MG63 (cell line): ENCODE data around the gene RABGAP1L. TPM values are rescaled to one million over a fixed set of nuclear protein-coding genes. Genes with fewer than 3 reads are reported as not detected.
"Not testable (repeated sequence)": the region's sequence is repeated elsewhere in the genome, so short reads cannot be mapped to it uniquely, and the experiment has no call there.

Experiments
- DNase-seq: peaks from one replicate; pipeline ENCODE4 v3.0.0-alpha.2; 2020
- H3K27me3 ChIP-seq: fragments of 250-450 bp; sonication (Bioruptor Pico); 2 replicates; pipeline ENCODE4 v1.5.1; 2020; ENCODE audit warnings: mild to moderate bottlenecking, moderate library complexity
- H3K36me3 ChIP-seq: fragments of 250-450 bp; sonication (Bioruptor Pico); 2 replicates; pipeline ENCODE4 v1.5.1; 2020; ENCODE audit warnings: mild to moderate bottlenecking, moderate library complexity
- H3K4me3 ChIP-seq: fragments of 250-450 bp; sonication (Bioruptor Pico); 2 replicates; pipeline ENCODE4 v1.5.1; 2020; ENCODE audit warnings: mild to moderate bottlenecking, moderate library complexity
- H3K9me3 ChIP-seq: fragments of 250-450 bp; sonication (Bioruptor Pico); 2 replicates; pipeline ENCODE4 v1.5.1; 2020; ENCODE audit warnings: mild to moderate bottlenecking, moderate library complexity
- total RNA-seq: library from RNA; depleted of rRNA; stranded (reverse); fragments of >200 nt; shearing (Covaris generic); gene quantifications from 2 replicates; pipeline ENCODE4 v1.2.3, GENCODE V29; 2014; ENCODE audit warnings: low replicate concordance

Gene RABGAP1L
- total RNA-seq, 1 experiment from 2014 or later: 14.8 TPM

DNA sequence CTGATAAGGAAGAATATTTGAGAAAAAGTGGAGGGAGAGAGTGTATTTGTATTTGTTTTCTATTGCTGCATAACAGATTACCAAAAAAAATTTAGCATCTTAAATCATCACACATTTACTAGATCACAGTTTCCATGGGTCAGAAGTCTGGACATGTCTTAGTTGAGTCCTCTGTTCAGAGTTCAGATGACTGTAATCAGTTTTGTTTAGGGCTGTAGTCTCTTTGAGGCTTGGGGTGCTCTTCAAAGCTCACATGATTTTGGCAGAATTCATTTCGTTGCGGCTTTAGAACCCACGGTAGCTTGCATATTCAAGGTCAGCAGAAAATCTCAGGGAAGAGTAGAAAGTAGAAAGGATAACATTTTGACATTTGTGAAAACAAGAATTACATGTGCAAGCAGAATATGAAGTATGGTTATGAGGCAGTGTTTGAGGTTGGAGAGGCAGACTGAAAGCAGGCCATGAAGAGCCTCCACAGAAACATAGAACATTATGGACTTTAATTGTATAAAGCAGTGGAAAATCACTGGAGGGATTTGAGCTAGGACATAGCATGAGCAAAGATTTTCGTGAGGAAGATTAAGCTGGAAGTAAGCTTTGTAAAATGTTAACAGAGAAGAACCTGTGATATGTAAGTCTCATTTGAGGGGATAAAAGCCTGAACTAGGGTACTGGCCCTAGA lies 177.8 kb downstream of the RABGAP1L start:
- no peaks in the 10 kb centered on the region for H3K9me3 ChIP-seq
- H3K27me3 ChIP-seq: no peaks in the 10 kb centered on the region
- DNase-seq: no peak
- H3K4me3 ChIP-seq: no peak overlapping the region
- no peaks in the 10 kb centered on the region for H3K36me3 ChIP-seq

DNA sequence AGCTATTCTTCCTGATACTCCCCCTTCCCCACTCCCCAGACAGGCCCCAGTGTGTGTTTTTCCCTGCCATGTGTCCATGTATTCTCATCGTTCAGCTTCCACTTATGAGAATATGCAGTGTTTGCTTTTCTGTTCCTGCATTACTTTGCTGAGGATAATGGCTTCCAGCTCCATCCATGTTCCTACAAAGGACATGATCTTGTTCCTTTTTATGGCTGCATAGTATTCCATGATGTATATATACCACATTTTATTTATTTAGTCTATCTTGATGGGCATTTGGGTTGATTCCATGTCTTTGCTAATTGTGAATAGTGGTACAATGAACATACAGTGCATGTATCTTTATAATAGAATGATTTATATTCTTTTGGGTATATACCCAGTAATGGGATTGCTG lies 181.1 kb downstream of the RABGAP1L start:
- H3K4me3 ChIP-seq, DNase-seq, H3K9me3 ChIP-seq, H3K27me3 ChIP-seq, H3K36me3 ChIP-seq: not testable (repeated sequence)

DNA sequence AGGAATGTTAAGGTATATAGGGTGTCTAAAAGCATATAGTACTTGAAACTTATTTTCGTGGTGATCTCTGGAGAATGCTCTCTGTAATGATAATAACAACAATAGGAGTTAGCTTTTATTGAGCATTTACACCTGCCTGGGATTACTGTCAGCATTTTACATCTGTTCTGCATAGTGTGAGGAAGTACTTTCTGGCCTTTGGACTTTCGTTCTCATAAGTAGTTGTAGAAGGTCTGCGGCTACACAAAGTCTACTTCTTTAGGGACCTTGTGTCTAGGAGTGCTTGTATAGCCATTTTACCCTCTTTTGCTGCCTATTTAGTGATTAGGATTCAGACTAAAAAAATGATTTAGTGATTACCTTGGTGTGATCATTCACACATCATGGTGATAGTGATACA lies 184.8 kb downstream of the RABGAP1L start:
- Histone ChIP-seq H3K36me3 (no peaks in the 10 kb centered on the region), H3K9me3 (no peaks in the 10 kb centered on the region), H3K4me3 (no peak overlapping the region), H3K27me3 (no peaks in the 10 kb centered on the region)
- no peak for DNase-seq

DNA sequence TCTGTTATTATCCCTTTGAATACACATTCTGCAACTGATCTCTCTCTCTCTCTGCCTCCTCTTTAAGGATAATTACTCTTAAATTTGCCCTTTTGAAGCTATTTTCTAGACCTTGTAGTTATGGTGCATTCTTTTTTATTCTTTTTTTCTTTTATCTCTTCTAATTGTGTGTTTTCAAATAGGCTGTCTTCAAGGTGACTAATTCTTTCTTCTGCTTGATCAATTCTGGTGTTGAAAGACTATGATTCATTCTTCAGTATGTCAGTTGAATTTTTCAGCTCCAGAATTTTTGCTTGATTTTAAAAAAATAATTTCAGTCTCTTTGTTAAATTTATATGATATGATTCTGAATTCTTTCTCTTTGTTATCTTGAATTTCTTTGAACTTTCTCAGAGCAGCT lies 192.8 kb downstream of the RABGAP1L start:
- H3K9me3 ChIP-seq: no peaks in the 10 kb centered on the region; the same call in 1 of the 2 replicates
- DNase-seq: no peak

DNA sequence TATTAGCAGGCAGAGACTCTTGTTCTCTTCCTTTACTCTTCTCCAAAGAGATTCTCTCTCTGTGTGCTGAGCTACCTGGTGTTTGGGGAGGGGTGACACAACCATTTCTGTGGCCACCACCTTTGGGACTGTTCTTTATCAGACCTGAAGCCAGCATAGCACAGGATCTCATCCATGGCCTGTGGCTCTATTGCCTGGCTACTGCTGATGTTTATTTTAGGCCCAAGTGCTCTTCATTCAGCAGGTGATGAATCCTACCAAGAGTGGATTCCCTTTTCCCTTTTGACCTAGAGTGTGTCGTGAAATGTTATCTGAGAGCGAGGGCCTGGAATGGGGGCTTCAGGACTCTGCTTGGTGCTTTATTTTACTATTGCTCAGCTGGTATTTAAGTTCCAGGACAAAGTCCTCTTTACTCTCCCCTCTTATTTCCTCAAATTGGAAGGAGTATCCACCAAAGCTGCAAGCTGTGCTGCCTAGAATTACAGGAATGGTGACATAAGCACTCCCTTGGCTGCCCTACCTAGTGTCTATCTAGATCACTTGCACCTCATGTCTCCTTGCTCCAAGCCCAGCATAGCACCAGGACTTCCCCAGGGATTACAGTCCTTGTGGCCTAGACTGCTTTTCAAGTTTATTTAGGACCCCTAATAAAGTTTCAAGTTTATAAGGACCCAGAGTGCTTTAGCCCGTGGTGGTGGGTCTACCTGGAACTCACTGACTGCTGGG lies 193.7 kb downstream of the RABGAP1L start:
- no peaks in the 10 kb centered on the region for H3K27me3 ChIP-seq
- no peaks in the 10 kb centered on the region; the same call in 1 of the 2 replicates for H3K9me3 ChIP-seq
- no peak overlapping the region for H3K4me3 ChIP-seq
- DNase-seq: no peak
- H3K36me3 ChIP-seq: no peaks in the 10 kb centered on the region

More for the DNA sequence above, 192.8 kb downstream of the RABGAP1L start:
- Histone ChIP-seq H3K4me3 (no peak overlapping the region), H3K36me3 (no peaks in the 10 kb centered on the region), H3K27me3 (no peaks in the 10 kb centered on the region)

DNA sequence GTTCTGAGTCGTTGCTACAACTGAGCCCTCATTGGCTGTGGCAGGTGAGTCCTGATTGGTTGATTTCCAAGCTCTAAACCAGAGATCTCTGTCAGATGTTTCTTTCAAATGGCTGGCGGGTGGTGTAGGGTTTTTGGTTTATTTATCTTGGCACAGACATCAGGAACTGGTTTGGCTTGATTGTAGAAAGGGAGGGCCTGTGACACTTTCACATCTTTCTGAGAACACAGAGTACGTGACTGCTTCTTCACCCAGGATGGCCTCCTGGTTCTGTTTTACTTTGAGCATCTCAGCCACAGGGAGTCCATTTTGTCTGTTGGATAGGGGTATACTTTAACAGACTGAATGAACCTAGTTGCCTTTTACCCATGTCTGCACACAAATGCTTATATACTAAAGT lies 199.0 kb downstream of the RABGAP1L start:
- no peaks in the 10 kb centered on the region for H3K9me3 ChIP-seq
- no peaks in the 10 kb centered on the region for H3K27me3 ChIP-seq
- no peak for DNase-seq
- H3K4me3 ChIP-seq: no peak overlapping the region
- H3K36me3 ChIP-seq: no peaks in the 10 kb centered on the region

DNA sequence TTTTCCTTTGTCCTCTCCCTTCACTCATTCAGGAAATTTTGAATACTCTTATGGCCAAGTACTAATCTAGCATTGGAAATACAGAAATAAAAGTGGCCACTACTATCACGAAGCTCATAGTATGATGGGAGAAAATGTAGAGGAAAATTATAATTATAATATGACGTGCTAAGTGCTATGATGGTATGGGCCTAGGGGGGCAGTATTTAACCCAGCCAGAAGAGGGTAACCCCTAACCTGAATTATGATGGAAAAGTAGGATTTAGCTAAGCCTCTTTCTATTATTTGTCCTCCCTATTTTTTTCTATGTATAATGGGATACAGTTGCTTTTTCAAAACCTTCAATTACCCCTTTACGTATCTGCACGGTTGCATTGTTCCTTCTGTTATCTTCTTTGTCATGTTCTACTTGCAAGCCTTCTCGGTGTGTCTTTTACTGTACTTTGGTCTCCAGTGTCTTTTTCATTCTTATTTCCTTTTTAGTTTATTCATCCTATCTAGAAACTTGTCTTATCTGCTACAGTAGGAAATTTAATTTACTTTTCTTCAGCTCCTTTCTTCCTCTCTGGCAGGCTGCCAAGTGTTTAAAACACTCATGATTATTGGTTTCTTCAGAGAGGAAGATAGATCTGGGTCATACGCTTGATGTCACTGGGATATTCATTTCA lies 199.6 kb downstream of the RABGAP1L start:
- H3K9me3 ChIP-seq: no peaks in the 10 kb centered on the region
- H3K36me3 ChIP-seq: no peaks in the 10 kb centered on the region
- no peak for DNase-seq

DNA sequence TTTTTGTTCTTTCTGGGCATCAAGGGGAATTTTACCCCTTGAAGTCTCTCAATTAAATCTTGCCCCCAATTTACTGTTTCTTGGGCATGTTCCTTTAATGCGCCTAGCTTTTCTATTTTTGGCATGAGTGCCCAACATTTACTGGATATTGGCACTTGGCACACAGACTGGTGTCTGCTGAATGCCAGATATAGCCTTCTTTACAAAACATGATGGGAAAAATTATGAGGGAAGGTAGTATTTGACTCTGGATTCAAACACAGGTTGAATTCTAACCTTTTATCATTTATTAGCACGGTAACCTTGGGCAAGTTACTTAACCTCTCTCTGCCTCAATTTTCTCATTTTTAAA lies 200.1 kb downstream of the RABGAP1L start:
- DNase-seq: no peak
- Histone ChIP-seq H3K4me3 (no peak overlapping the region), H3K9me3 (no peaks in the 10 kb centered on the region)

More for the DNA sequence above, 199.6 kb downstream of the RABGAP1L start:
- Histone ChIP-seq H3K4me3 (no peak overlapping the region), H3K27me3 (no peaks in the 10 kb centered on the region)

DNA sequence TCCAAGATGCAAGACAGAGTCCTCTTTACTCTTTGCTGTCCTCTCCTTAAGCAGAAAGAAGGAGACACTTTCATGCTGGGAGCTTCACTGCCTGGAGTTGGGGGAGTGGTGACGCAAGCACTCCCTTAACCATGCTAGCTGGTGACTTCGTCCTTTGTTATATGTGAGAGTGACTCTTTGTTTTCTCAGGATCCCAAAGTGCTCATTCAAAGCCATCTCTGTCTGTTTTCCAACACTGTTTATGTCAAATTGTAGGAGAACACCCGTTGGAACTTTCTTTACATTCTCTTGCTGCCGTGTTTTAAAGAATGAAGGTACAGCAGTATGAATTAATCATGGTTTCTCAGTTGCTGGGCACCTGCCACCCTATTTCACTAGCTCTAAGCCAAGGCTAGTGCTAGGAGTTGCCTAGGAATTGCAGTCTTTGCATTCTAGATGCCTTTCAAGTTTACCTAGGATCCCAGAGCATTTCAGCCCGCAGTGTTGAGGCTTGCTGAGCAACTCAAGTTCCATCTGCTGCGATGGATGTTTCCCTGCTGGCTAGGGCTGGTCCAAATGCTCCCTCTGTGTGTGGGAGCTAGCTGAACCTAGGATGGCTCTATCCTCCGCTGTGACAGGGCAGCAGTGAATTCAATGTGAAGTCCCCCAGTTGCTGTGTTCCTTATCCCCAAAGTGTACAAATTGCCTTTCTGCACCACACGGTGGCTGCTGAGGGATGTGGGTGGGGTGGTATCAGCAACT lies 205.8 kb downstream of the RABGAP1L start:
- H3K36me3 ChIP-seq: no peaks in the 10 kb centered on the region

More for the DNA sequence above, 200.1 kb downstream of the RABGAP1L start:
- H3K27me3 ChIP-seq: no peaks in the 10 kb centered on the region
- H3K36me3 ChIP-seq: no peaks in the 10 kb centered on the region

DNA sequence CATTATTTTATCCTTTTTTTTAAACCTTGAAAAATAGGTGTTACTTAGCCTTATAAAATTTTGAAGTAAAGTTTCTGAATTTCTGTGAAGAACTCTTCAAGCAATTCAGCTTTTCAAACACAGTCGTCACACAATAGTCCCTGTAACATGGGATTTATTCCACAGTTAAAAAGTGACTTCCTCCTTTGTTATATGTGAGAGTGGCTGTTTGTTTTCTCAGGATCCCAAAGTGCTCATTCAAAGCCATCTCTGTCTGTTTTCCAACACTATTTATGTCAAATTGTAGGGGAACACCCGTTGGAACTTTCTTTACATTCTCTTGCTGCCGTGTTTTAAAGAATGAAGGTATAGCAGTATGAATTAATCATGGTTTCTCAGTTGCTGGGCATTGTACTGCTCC lies 207.6 kb downstream of the RABGAP1L start:
- H3K4me3 ChIP-seq: no peak overlapping the region
- no peaks in the 10 kb centered on the region for H3K9me3 ChIP-seq
- DNase-seq: no peak
- H3K27me3 ChIP-seq: no peaks in the 10 kb centered on the region
- no peaks in the 10 kb centered on the region for H3K36me3 ChIP-seq

More for the DNA sequence above, 205.8 kb downstream of the RABGAP1L start:
- H3K27me3 ChIP-seq: no peaks in the 10 kb centered on the region
- H3K4me3 ChIP-seq: no peak overlapping the region
- DNase-seq: no peak
- H3K9me3 ChIP-seq: no peaks in the 10 kb centered on the region

DNA sequence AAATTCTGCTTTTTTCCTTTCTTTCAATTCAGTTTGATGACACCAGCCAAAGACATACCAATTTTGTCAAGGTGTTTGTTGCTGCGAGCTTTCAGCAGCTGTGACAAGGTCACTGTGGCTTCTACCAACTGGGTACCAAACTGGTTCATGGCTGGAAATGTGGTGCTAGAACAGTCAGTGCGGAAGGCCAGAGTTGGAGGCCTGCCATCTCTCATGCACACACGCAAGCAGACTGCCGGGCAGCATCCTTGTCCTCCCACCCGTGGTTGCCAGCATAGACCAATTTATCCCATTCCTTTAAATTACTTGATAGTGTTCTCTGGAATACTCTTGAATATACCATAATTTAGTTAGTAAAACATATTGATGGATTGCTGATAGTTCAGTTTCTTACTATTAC lies 208.6 kb downstream of the RABGAP1L start:
- H3K4me3 ChIP-seq: no peak overlapping the region
- H3K9me3 ChIP-seq: no peaks in the 10 kb centered on the region
- H3K27me3 ChIP-seq: no peaks in the 10 kb centered on the region
- DNase-seq: no peak
- H3K36me3 ChIP-seq: no peaks in the 10 kb centered on the region

DNA sequence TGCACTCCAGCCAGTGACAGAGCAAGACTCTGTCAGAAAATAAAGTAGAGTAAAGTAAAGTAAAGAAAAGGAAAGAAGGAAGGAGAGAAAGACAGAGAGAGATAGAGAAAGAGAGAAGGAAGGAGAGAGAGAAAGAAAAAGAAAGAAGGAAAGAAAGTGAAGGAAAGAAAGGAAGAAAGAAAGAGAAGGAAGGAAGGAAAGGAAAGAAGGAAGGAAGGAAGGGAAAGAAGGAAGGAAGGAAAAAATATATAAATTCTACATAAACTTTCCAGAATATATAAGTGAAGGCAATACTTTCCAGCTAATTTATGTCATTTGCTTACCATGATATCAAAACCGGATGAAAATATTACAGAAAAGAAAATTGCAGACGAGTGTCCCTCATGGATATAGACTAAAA lies 216.7 kb downstream of the RABGAP1L start:
- H3K4me3 ChIP-seq: no peak overlapping the region
- no peaks in the 10 kb centered on the region for H3K27me3 ChIP-seq
- no peak for DNase-seq
- no peaks in the 10 kb centered on the region for H3K9me3 ChIP-seq
- H3K36me3 ChIP-seq: no peaks in the 10 kb centered on the region

DNA sequence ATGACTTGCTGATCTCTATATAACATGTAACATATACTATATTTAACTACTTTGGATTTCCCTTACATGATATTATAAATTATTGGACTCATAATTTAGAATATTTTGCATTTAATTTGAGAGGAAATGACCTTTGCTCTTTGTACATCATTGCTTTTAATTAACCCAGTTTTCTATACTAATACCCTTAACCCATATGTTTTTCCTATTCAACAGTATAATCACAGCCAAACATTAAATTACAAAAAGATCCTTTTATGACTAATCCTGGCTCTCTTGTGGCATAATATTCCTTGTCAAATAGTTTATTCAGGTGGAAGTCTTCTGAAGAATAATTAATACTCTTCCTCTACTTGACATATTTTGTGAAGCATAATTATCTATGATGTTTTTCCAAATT lies 232.4 kb downstream of the RABGAP1L start:
- DNase-seq: no peak
- no peak overlapping the region for H3K4me3 ChIP-seq

DNA sequence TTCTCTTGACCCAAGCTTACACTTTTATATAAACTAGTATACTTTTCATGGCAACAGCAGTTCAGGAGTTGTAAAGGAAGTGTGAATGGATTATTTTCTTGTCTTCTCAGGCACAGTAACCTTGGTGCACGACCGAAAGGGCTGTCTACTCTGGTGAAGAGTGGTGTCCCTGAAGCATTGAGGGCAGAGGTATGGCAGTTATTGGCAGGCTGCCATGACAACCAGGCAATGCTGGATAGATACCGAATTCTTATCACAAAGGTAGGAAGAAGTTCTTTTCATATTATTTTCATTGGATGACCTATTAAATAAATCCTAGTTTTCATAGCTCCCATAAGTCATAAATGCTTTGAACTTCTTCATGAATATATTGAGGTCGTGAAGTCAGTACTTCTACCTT lies 234.6 kb downstream of the RABGAP1L start:
- no peaks in the 10 kb centered on the region for H3K27me3 ChIP-seq
- no peak overlapping the region for H3K4me3 ChIP-seq
- DNase-seq: no peak
- no peaks in the 10 kb centered on the region for H3K9me3 ChIP-seq
- H3K36me3 ChIP-seq: no peaks in the 10 kb centered on the region

More for the DNA sequence above, 232.4 kb downstream of the RABGAP1L start:
- H3K27me3 ChIP-seq: no peaks in the 10 kb centered on the region
- H3K9me3 ChIP-seq: no peaks in the 10 kb centered on the region
- no peaks in the 10 kb centered on the region for H3K36me3 ChIP-seq

DNA sequence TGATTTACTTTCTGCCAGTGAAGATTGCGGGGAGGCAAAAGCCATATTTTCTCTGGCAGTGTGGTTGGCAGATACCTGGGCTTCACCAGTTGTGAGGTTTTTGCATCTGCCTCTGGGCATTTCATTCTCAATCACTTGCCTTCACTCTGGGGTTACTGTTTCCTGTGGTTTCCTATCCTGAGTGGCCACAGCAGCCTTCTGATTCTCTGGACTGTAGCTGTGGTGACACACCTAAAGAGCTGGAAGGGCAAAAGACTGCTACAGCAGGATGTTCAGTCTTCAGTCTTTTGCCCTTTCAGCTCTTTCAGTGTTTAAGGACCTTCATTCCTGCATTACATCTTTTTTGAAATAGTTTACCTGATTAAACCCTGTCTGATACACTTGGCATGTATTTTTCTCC lies 237.9 kb downstream of the RABGAP1L start:
- DNase-seq: no peak
- Histone ChIP-seq H3K4me3 (no peak overlapping the region), H3K27me3 (no peaks in the 10 kb centered on the region)

DNA sequence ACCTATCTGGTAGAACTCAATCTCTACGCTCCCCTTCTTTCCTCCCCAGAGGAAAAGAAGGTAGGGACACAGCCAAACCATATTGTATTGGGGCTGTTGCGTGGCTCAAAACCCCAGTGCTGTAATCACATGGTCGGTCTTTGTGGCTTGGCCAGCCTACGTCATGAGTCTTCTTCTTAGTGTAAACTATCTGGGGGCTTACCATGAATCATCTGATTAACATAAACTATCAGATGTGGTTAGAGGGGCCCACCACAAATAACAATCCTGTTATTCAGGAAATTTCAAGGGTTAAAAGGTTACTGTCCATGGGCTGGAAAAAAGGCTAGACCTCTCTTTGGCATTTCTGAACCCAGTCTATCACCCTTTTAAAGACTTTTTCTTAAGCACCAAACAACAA lies 238.9 kb downstream of the RABGAP1L start:
- H3K36me3 ChIP-seq: no peaks in the 10 kb centered on the region
- H3K27me3 ChIP-seq: no peaks in the 10 kb centered on the region
- H3K9me3 ChIP-seq: no peaks in the 10 kb centered on the region
- H3K4me3 ChIP-seq: no peak overlapping the region
- peak; percentile 25 for DNase-seq

More for the DNA sequence above, 237.9 kb downstream of the RABGAP1L start:
- Histone ChIP-seq H3K36me3 (no peaks in the 10 kb centered on the region), H3K9me3 (no peaks in the 10 kb centered on the region)

DNA sequence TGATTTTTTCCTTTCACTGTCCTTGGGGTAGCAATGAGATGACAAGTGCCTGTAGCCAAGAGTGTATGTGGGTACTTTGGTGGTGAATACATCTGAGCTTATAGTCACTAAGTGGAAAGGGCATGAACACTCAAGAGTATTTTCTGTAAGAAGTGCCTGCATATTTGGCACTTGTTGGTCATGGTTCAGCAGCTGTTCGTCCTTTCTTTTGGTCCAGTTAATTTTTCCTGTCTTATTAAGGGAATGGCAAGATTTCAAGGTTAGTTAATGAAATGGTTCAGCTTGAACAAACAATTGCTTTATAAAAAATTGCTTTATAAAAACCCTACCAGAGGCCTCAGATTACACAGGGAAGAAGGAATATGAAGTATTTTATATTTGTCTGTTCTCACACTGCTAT lies 239.9 kb downstream of the RABGAP1L start:
- Histone ChIP-seq H3K27me3 (no peaks in the 10 kb centered on the region), H3K36me3 (no peaks in the 10 kb centered on the region), H3K4me3 (no peak overlapping the region), H3K9me3 (no peaks in the 10 kb centered on the region)
- DNase-seq: no peak
